GM10248 (cell line): ENCODE results near the gene LRPAP1.

Experiments used
- CTCF ChIA-PET: fragments of 300-600 bp; sonication (Branson Sonifier 250); formaldehyde crosslinking; extraction: SDS; loops from one replicate; lab custom pipeline; 2021; ENCODE audit warnings: antibody characterized with exemption; lab: Yijun Ruan, JAX
- POLR2A ChIA-PET: fragments of 350-650 bp; sonication (Branson Sonifier 250); formaldehyde crosslinking; extraction: SDS; loops from one replicate; lab custom pipeline; 2020; ENCODE audit warnings: antibody characterized with exemption; lab: Yijun Ruan, JAX
- DNase-seq: peaks from one replicate; pipeline ENCODE4 v3.0.0; 2012; ENCODE audit errors: extremely low spot score
- CTCF ChIP-seq: IDR thresholded peaks from 2 replicates; pipeline ENCODE4 v1.5.1; 2012; ENCODE audit warnings: mild to moderate bottlenecking, low read depth; ENCODE audit errors: extremely low read depth, missing control alignments, control extremely low read depth

LRPAP1 gene

GRCh38 chr4:3533423-3533820, 1.2 kb upstream of the LRPAP1 start:
- DNase-seq: no peak
- ChIA-PET POLR2A (no interaction called here), CTCF (no interaction called here)
- TF ChIP-seq CTCF: no peak

- ChIA-PET CTCF (no interaction called here), POLR2A (no interaction called here)
These were observed 665 bp upstream of the LRPAP1 start for GRCh38 chr4:3532751-3533422.

GRCh38 chr4:3531318-3531878, 824 bp downstream of the LRPAP1 start:
- TF ChIP-seq CTCF: no peak
- no peak for DNase-seq
- POLR2A ChIA-PET: no interaction called here
- CTCF ChIA-PET: no interaction called here

More at GRCh38 chr4:3532751-3533422, 665 bp upstream of the LRPAP1 start:
- TF ChIP-seq CTCF: no peak
- no peak for DNase-seq

- TF ChIP-seq CTCF: no peak
- DNase-seq: no peak
- CTCF ChIA-PET: no interaction called here
- POLR2A ChIA-PET: no interaction called here
These were observed 1.5 kb downstream of the LRPAP1 start for GRCh38 chr4:3530663-3531254.

GRCh38 chr4:3530051-3530450, 2.2 kb downstream of the LRPAP1 start:
- ChIA-PET POLR2A (no interaction called here), CTCF (no interaction called here)
- DNase-seq: no peak
- TF ChIP-seq CTCF: no peak

GRCh38 chr4:3529363-3529762, 2.9 kb downstream of the LRPAP1 start:
- DNase-seq: no peak
- no peak for TF ChIP-seq CTCF
- POLR2A ChIA-PET: no interaction called here
- CTCF ChIA-PET: no interaction called here
